ENCODE results near the gene ASIC2. TPM values are rescaled to one million over a fixed set of nuclear protein-coding genes. Genes with fewer than 3 reads are reported as not detected.
A peak's percentile ranks its signal among the peaks of the same experiment; 100 is the strongest.

Gene ASIC2
- total RNA-seq, 1 donor from 2014 or later: not detected

GRCh38 chr17:33204701-33205100, 88.4 kb downstream of the ASIC2 start:
- DNase-seq (ENCODE audit: low read depth in 2 of 2): no peak

- no peak for DNase-seq (ENCODE audit: low read depth in 2 of 2)
These were observed 88.9 kb downstream of the ASIC2 start for GRCh38 chr17:33204156-33204555.

- no peak for DNase-seq (ENCODE audit: low read depth in 2 of 2)
These were observed 90.1 kb downstream of the ASIC2 start for GRCh38 chr17:33202796-33203495.

GRCh38 chr17:33202021-33202420, 91.1 kb downstream of the ASIC2 start:
- DNase-seq (ENCODE audit: low read depth in 2 of 2): peak in 1 of 2 donors; percentile 17

GRCh38 chr17:33201283-33201682, 91.8 kb downstream of the ASIC2 start:
- DNase-seq (ENCODE audit: low read depth in 2 of 2): no peak

GRCh38 chr17:33200587-33200986, 92.5 kb downstream of the ASIC2 start:
- no peak for DNase-seq (ENCODE audit: low read depth in 2 of 2)

GRCh38 chr17:33199571-33200510, 93.3 kb downstream of the ASIC2 start:
- no peak for DNase-seq (ENCODE audit: low read depth in 2 of 2)

GRCh38 chr17:33198954-33199353, 94.1 kb downstream of the ASIC2 start:
- no peak for DNase-seq (ENCODE audit: low read depth in 2 of 2)

GRCh38 chr17:33197342-33197741, 95.8 kb downstream of the ASIC2 start:
- no peak for DNase-seq (ENCODE audit: low read depth in 2 of 2)

GRCh38 chr17:33196883-33197282, 96.2 kb downstream of the ASIC2 start:
- no peak for DNase-seq (ENCODE audit: low read depth in 2 of 2)

- DNase-seq (ENCODE audit: low read depth in 2 of 2): no peak
These were observed 99.9 kb downstream of the ASIC2 start for GRCh38 chr17:33192951-33193911.

- DNase-seq (ENCODE audit: low read depth in 2 of 2): no peak
These were observed 109.5 kb downstream of the ASIC2 start for GRCh38 chr17:33183487-33184026.

GRCh38 chr17:33179151-33179550, 113.9 kb downstream of the ASIC2 start:
- DNase-seq (ENCODE audit: low read depth in 2 of 2): no peak

- DNase-seq (ENCODE audit: low read depth in 2 of 2): peak in 1 of 2 donors; percentile 26
These were observed 114.4 kb downstream of the ASIC2 start for GRCh38 chr17:33178681-33179080.

GRCh38 chr17:33175562-33175961, 117.5 kb downstream of the ASIC2 start:
- no peak for DNase-seq (ENCODE audit: low read depth in 2 of 2)

GRCh38 chr17:33171931-33172330, 121.2 kb downstream of the ASIC2 start:
- DNase-seq (ENCODE audit: low read depth in 2 of 2): no peak

- no peak for DNase-seq (ENCODE audit: low read depth in 2 of 2)
These were observed 123.4 kb downstream of the ASIC2 start for GRCh38 chr17:33169580-33170285.

- no peak for DNase-seq (ENCODE audit: low read depth in 2 of 2)
These were observed 125.4 kb downstream of the ASIC2 start for GRCh38 chr17:33167736-33168135.

GRCh38 chr17:33166472-33166871, 126.6 kb downstream of the ASIC2 start:
- no peak for DNase-seq (ENCODE audit: low read depth in 2 of 2)

- DNase-seq (ENCODE audit: low read depth in 2 of 2): peak in 1 of 2 donors; percentile 71
These were observed 128.8 kb downstream of the ASIC2 start for GRCh38 chr17:33164169-33164881.
